Measurements from ENCODE around the gene RASL11B.

DNA sequence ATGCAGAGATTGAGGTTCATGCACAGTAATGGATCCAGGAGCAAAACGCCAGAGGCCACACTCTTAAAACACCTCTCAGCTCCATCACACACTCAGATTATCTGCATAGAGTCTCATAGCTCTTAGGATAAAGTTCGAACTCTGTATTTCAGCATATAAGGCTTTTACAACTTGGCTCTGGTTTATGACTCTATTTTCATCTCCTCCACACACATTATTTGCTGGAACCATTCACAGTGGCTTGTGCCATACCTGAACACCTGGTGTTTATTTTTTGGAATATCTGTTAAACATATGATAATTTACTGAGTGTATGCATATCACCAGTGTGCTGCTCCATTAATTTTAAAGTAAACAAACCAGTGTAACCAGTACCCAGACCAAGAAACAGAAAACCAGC lies 27.2 kb downstream of the RASL11B start:
- TF ChIP-seq, protein P1, sequence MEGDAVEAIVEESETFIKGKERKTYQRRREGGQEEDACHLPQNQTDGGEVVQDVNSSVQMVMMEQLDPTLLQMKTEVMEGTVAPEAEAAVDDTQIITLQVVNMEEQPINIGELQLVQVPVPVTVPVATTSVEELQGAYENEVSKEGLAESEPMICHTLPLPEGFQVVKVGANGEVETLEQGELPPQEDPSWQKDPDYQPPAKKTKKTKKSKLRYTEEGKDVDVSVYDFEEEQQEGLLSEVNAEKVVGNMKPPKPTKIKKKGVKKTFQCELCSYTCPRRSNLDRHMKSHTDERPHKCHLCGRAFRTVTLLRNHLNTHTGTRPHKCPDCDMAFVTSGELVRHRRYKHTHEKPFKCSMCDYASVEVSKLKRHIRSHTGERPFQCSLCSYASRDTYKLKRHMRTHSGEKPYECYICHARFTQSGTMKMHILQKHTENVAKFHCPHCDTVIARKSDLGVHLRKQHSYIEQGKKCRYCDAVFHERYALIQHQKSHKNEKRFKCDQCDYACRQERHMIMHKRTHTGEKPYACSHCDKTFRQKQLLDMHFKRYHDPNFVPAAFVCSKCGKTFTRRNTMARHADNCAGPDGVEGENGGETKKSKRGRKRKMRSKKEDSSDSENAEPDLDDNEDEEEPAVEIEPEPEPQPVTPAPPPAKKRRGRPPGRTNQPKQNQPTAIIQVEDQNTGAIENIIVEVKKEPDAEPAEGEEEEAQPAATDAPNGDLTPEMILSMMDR (IDR thresholded peaks at IDR 0.05): no peak
- no peak for TF ChIP-seq POLR2A (IDR thresholded peaks at IDR 0.05)

All from Peyer's patch (tissue), 4 donors.